Measurements from ENCODE around the gene SELENOW. TPM values are rescaled to one million over a fixed set of nuclear protein-coding genes. Genes with fewer than 3 reads are reported as not detected.
"Not testable (repeated sequence)": the region's sequence is repeated elsewhere in the genome, so short reads cannot be mapped to it uniquely, and the experiment has no call there.

SELENOW gene
- total RNA-seq, 2 experiments from 2014 or later, result 105 to 106 TPM

DNA sequence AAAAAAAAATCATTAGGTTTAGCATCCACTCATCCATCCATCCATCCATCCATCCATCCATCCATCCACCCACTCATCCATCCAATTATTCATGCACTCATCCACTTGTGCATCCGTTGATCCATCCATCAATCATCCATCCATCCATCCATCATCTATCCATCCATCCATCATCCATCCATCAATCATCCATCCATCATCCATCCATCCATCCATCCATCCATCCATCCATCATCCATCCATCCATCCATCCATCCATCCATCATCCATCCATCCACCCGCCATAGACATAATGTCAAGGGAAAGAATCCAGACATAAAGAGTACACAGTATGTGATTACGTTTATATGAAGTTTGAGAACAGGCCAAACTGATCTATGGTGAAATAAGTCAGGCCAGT lies 9.0 kb upstream of the SELENOW start:
- POLR2A ChIA-PET, result no interaction called here
- Mint-ChIP-seq H3K27me3 (no peaks in the 10 kb centered on the region), H3K27ac (no peak overlapping the region), H3K9me3 (no peaks in the 10 kb centered on the region), H3K4me3 (no peak overlapping the region), H3K4me1 (ENCODE audit: low read depth) (peaks cover 3% of the 10 kb centered on the region), H3K36me3 (ENCODE audit: low read depth) (no peaks in the 10 kb centered on the region)
- CTCF ChIA-PET, result no interaction called here
- TF ChIP-seq, protein P1, sequence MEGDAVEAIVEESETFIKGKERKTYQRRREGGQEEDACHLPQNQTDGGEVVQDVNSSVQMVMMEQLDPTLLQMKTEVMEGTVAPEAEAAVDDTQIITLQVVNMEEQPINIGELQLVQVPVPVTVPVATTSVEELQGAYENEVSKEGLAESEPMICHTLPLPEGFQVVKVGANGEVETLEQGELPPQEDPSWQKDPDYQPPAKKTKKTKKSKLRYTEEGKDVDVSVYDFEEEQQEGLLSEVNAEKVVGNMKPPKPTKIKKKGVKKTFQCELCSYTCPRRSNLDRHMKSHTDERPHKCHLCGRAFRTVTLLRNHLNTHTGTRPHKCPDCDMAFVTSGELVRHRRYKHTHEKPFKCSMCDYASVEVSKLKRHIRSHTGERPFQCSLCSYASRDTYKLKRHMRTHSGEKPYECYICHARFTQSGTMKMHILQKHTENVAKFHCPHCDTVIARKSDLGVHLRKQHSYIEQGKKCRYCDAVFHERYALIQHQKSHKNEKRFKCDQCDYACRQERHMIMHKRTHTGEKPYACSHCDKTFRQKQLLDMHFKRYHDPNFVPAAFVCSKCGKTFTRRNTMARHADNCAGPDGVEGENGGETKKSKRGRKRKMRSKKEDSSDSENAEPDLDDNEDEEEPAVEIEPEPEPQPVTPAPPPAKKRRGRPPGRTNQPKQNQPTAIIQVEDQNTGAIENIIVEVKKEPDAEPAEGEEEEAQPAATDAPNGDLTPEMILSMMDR (IDR thresholded peaks at IDR 0.05), result no peak
- no peak for DNase-seq
- intact Hi-C loops (cut with micrococcal nuclease), result no loop called here
- ATAC-seq, result no peak

DNA sequence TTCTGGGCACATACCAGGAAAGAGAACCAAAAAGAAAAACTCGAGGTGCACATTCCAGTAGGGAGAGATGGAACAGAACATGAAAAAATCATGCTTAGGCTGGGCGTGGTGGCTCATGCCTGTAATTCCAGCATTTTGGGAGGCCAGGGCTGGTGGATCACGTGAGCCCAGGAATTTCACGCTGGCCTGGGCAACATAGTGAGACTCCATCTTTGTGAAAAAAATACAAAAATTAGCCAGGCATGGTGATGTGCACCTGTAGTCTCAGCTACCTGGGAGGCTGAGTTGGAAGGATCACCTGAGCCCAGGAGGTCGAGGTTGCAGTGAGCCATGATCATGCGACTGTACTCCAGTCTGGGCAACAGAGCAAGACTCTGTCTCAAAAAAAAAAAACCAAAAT lies 7.2 kb upstream of the SELENOW start:
- H3K27ac Mint-ChIP-seq; H3K9me3 Mint-ChIP-seq; ATAC-seq; H3K4me1 Mint-ChIP-seq (ENCODE audit: low read depth); CTCF ChIA-PET; POLR2A ChIA-PET; H3K36me3 Mint-ChIP-seq (ENCODE audit: low read depth); H3K4me3 Mint-ChIP-seq; intact Hi-C loops (cut with micrococcal nuclease); H3K27me3 Mint-ChIP-seq; DNase-seq: not testable (repeated sequence)

- Mint-ChIP-seq H3K36me3 (ENCODE audit: low read depth) (peaks cover 5% of the 10 kb centered on the region), H3K9me3 (no peaks in the 10 kb centered on the region), H3K27ac (no peak overlapping the region), H3K4me1 (ENCODE audit: low read depth) (peaks cover 25% of the 10 kb centered on the region), H3K27me3 (no peaks in the 10 kb centered on the region), H3K4me3 (no peak overlapping the region)
- ATAC-seq (no peak), DNase-seq (no peak)
- ChIA-PET CTCF (interaction anchor here (1.3 kb wide), 1 partner anchor 12 kb away, joined by 3 read pairs; no protein-coding TSS in a partner anchor), POLR2A (interaction anchor here (1.3 to 1.7 kb wide), 2 partner anchors 23 to 31 kb away, joined by 5 to 6 read pairs; partner anchors contain the start of gene NOP53)
- intact Hi-C loops (cut with micrococcal nuclease), result no loop called here
- TF ChIP-seq, protein P1 (IDR thresholded peaks at IDR 0.05), result no peak
Observed at GRCh38 chr19:47776568-47776967, 1.9 kb upstream of the SELENOW start.

DNA sequence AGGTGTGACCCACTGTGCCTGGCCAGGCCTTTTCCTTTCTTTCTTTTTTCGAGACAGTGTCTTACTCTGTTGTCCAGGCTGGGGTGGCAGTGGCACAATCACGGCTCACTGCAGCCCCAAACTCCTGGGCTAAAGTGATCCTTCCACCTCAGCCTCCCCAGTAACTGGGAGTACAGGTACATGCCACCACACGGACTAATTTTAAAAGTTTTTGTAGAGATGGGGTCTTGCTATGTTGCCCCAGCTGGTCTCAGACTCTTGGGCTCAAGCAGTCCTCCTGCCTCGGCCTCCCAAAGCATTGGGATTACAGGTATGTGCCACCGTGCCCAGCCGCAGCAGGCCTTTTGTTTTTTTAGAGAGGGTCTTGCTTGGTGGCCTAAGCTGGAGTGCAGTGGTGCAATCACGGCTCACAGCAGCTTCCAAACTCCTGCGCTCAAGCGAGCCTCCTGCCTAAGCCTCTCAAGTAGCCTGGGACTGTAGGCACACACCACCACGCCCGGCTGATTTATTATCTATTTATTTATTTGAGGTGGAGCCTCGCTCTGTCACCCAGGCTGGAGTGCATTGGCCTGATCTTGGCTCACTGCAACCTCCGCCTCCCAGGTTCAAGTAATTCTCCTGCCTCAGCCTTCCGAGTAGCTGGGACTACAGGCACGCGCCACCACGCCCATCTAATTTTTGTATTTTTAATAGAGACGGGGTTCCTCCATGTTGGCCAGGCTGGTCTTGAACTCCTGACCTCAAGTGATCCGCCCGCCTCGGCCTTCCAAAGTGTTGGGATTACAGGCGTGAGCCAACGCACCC lies 1.1 kb upstream of the SELENOW start:
- intact Hi-C loops (cut with micrococcal nuclease); H3K27me3 Mint-ChIP-seq; ATAC-seq; H3K9me3 Mint-ChIP-seq; CTCF ChIA-PET; DNase-seq: not testable (repeated sequence)
- Mint-ChIP-seq H3K36me3 (ENCODE audit: low read depth) (peaks cover 12% of the 10 kb centered on the region), H3K27ac (peak overlapping the region; percentile 95), H3K4me3 (peak overlapping the region; percentile 96), H3K4me1 (ENCODE audit: low read depth) (peaks cover 28% of the 10 kb centered on the region)
- POLR2A ChIA-PET, result interaction anchor here (0.8 kb wide), 1 partner anchor 262 kb away, joined by 3 read pairs; the partner anchor contains the start of gene NAPA

DNA sequence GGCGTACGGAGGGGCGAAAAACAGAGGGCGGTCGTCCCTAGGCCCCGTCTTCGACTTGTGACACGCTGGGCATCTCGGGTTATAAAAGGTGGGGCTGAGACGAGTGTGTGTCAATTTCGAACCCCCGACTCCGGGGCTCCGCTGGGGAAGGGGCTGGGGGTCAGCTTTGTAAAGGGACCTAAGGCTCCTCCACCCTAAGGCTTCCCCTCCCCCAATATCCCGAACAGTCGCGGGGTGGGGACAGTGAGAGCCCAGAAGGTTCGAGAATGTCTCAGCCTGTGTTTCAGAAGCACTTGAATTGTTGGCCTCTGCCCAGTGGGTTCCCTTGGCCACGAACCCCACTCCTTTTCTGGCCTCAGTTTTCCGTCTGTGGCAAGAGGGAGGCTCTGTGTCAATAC lies 450 bp downstream of the SELENOW start:
- Mint-ChIP-seq H3K27me3 (no peaks in the 10 kb centered on the region), H3K9me3 (no peaks in the 10 kb centered on the region), H3K4me1 (ENCODE audit: low read depth) (peaks cover 28% of the 10 kb centered on the region), H3K36me3 (ENCODE audit: low read depth) (peaks cover 18% of the 10 kb centered on the region), H3K27ac (peak overlapping the region; percentile 80), H3K4me3 (peak overlapping the region; percentile 96)
- DNase-seq (peak; percentile 26), ATAC-seq (no peak)
- intact Hi-C loops (cut with micrococcal nuclease), result no loop called here
- TF ChIP-seq, protein P1 (IDR thresholded peaks at IDR 0.05), result no peak
- ChIA-PET CTCF (no interaction called here), POLR2A (interaction anchor here (0.9 to 1.4 kb wide), 2 partner anchors 26 to 33 kb away, joined by 3 to 5 read pairs; partner anchors contain the start of gene NOP53)

Data from activated CD8-positive, alpha-beta T cell treated with anti-CD3 and anti-CD28 coated beads for 36 hours (primary cell).